ENCODE data around the gene JAM2.
A peak's percentile ranks its signal among the peaks of the same experiment; 100 is the strongest.

Gene JAM2

DNA sequence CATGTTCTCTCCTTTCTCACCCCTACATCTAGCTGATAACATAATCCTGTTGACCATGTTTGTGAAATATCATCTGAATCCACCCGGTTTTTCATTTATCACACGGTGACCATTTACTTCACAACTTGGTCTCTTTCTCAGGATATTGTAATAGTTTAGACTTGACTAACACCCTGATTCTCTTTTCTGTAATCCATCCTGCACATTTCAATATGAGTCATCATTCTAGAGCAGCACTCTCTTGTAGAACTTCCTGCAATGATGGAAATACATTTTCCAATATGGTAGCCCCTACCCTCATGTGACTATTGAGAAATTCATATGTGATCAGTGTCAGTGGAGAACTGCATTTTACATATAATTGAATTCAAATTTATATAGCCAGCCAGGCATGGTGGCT is 2.3 kb upstream of the JAM2 start:
- TF ChIP-seq TEAD4 (IDR thresholded peaks at IDR 0.05) = no peak
- no peak for TF ChIP-seq CREB1 (IDR thresholded peaks at IDR 0.05; ENCODE audit: low read depth)
- TF ChIP-seq EGR1 (IDR thresholded peaks at IDR 0.05) = no peak
- TF ChIP-seq EP300 (IDR thresholded peaks at IDR 0.05; ENCODE audit: borderline replicate concordance) = no peak
- no peak for TF ChIP-seq FOXM1 (IDR thresholded peaks at IDR 0.05; ENCODE audit: borderline replicate concordance, low read depth)
- TF ChIP-seq, protein P1, sequence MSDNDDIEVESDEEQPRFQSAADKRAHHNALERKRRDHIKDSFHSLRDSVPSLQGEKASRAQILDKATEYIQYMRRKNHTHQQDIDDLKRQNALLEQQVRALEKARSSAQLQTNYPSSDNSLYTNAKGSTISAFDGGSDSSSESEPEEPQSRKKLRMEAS (IDR thresholded peaks at IDR 0.05) = no peak
- TF ChIP-seq CEBPB (IDR thresholded peaks at IDR 0.05) = no peak
- no peak for TF ChIP-seq NFIC (IDR thresholded peaks at IDR 0.05)
- TF ChIP-seq, protein P2, sequence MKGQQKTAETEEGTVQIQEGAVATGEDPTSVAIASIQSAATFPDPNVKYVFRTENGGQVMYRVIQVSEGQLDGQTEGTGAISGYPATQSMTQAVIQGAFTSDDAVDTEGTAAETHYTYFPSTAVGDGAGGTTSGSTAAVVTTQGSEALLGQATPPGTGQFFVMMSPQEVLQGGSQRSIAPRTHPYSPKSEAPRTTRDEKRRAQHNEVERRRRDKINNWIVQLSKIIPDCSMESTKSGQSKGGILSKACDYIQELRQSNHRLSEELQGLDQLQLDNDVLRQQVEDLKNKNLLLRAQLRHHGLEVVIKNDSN (IDR thresholded peaks at IDR 0.05) = no peak
- no peak for TF ChIP-seq TCF12 (IDR thresholded peaks at IDR 0.05; ENCODE audit: low read depth)
- TF ChIP-seq, protein P3, sequence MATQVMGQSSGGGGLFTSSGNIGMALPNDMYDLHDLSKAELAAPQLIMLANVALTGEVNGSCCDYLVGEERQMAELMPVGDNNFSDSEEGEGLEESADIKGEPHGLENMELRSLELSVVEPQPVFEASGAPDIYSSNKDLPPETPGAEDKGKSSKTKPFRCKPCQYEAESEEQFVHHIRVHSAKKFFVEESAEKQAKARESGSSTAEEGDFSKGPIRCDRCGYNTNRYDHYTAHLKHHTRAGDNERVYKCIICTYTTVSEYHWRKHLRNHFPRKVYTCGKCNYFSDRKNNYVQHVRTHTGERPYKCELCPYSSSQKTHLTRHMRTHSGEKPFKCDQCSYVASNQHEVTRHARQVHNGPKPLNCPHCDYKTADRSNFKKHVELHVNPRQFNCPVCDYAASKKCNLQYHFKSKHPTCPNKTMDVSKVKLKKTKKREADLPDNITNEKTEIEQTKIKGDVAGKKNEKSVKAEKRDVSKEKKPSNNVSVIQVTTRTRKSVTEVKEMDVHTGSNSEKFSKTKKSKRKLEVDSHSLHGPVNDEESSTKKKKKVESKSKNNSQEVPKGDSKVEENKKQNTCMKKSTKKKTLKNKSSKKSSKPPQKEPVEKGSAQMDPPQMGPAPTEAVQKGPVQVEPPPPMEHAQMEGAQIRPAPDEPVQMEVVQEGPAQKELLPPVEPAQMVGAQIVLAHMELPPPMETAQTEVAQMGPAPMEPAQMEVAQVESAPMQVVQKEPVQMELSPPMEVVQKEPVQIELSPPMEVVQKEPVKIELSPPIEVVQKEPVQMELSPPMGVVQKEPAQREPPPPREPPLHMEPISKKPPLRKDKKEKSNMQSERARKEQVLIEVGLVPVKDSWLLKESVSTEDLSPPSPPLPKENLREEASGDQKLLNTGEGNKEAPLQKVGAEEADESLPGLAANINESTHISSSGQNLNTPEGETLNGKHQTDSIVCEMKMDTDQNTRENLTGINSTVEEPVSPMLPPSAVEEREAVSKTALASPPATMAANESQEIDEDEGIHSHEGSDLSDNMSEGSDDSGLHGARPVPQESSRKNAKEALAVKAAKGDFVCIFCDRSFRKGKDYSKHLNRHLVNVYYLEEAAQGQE (IDR thresholded peaks at IDR 0.05; ENCODE audit: low read depth) = no peak
- no peak for TF ChIP-seq YY1 (IDR thresholded peaks at IDR 0.05; ENCODE audit: low read depth)
- TF ChIP-seq ZBTB7A (IDR thresholded peaks at IDR 0.05; ENCODE audit: low read depth) = no peak
- TF ChIP-seq TAF1 (IDR thresholded peaks at IDR 0.05; ENCODE audit: low read depth) = no peak
- no peak for TF ChIP-seq RAD21 (IDR thresholded peaks at IDR 0.05; ENCODE audit: low read depth)

DNA sequence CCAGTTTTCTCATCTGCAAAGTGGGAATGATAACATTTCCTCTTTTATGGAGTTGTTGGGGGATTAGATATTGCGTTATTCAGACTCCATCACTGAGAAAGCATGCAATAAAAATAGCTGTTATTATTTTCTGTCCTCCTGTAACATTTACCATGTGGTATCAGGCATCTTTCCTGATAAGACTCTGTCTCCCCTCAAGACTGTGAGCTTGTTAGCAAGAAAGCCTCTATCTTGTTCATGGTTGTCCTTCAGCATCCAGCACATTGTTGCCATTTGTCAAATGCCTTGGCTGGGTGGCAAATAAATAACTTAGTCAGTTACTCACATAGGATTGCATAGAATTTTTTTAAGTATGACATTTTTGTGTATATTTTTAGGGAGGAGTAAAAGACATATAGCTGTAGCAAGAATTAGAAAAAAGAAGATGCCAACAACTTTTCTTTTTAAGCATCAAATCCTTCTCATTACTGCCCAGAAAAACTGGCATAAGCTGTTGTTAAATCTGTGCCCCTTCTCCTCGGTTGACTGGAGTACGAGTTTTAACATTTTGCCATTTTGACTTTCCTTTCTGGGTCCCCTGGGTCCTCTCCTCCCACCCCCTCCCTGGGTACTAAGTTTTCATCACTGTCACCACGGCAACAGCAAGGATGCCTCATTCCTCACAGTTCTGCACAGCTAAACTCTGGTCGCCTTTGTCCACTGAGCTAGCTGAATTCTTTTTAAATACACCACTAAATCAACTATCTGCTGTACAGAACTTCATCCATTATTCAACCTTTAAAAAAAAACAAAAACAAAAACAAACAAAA is 1.0 kb upstream of the JAM2 start:
- TF ChIP-seq ZBTB7A (IDR thresholded peaks at IDR 0.05; ENCODE audit: low read depth) = no peak
- TF ChIP-seq EP300 (IDR thresholded peaks at IDR 0.05; ENCODE audit: borderline replicate concordance) = no peak
- TF ChIP-seq CEBPB (IDR thresholded peaks at IDR 0.05) = no peak
- TF ChIP-seq, protein P1 (IDR thresholded peaks at IDR 0.05) = no peak
- TF ChIP-seq, protein P2 (IDR thresholded peaks at IDR 0.05) = no peak
- TF ChIP-seq, protein P3 (IDR thresholded peaks at IDR 0.05; ENCODE audit: low read depth) = no peak
- TF ChIP-seq YY1 (IDR thresholded peaks at IDR 0.05; ENCODE audit: low read depth) = no peak
- TF ChIP-seq TAF1 (IDR thresholded peaks at IDR 0.05; ENCODE audit: low read depth) = no peak
- TF ChIP-seq CREB1 (IDR thresholded peaks at IDR 0.05; ENCODE audit: low read depth) = no peak
- no peak for TF ChIP-seq FOXM1 (IDR thresholded peaks at IDR 0.05; ENCODE audit: borderline replicate concordance, low read depth)
- no peak for TF ChIP-seq NFIC (IDR thresholded peaks at IDR 0.05)
- no peak for TF ChIP-seq RAD21 (IDR thresholded peaks at IDR 0.05; ENCODE audit: low read depth)

DNA sequence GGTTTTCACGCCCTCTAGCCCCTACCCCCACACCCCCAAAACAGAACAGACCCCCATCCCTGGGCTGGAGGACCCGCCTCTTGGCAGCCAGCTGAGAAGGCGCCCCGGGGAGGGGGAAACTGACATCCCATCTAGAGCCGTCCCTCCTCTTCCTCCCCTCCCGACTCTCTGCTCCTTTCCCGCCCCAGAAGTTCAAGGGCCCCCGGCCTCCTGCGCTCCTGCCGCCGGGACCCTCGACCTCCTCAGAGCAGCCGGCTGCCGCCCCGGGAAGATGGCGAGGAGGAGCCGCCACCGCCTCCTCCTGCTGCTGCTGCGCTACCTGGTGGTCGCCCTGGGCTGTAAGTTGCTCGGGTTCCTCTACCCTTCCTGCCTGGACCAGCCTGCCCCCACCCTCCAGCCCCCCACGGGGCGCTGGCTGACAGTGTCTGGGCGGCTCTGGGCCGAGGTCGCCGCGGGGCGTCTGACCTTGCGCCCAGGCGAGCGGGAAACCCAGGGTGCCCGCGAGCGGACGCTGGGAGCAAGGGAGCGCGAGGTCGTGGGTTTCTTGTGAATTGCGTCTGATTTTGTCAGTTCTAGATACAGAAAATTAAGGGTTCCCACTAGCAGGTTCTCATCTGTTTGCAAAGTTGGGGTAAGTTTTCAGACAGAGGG is 618 bp downstream of the JAM2 start:
- TF ChIP-seq, protein P1 (IDR thresholded peaks at IDR 0.05) = peak; percentile 67
- TF ChIP-seq RAD21 (IDR thresholded peaks at IDR 0.05; ENCODE audit: low read depth) = no peak

DNA sequence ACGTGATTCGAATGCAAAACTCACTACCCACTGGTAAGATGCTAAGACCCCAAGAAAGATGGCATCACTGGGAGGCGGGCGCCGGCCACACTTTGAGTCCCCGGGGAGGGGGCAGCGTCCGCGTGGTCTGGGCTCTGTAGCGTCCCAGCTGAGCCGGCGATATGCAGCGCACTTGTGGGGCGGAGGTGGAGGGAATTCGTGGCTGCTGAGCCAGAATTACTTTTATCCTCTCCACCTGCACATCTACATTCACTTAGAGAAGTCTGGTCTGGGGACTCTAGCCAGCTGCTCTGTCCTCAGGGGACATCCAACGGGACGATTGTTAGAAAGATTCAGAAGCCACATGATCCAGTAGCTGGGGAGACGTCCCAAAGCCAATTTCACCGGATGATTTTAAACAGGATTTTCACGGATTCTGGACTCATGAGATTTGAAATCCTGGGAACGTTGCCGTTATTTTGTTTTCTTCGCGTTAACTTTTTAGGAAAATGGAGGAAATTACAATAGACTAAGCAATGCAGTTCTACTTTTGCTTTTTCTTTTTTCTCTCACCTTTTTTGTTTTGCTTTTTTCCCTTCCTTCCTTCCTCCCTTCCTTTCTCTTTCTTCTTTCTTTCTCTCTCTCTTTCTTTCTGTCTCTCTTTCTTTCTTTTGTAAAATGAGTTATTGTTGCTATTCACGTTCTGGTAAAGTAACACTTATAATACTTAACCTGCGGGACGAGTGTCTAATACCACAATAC is 1.3 kb downstream of the JAM2 start:
- TF ChIP-seq CREB1 (IDR thresholded peaks at IDR 0.05; ENCODE audit: low read depth) = no peak
- TF ChIP-seq, protein P2 (IDR thresholded peaks at IDR 0.05) = no peak
- TF ChIP-seq YY1 (IDR thresholded peaks at IDR 0.05; ENCODE audit: low read depth) = no peak
- TF ChIP-seq TCF12 (IDR thresholded peaks at IDR 0.05; ENCODE audit: low read depth) = no peak
- TF ChIP-seq EP300 (IDR thresholded peaks at IDR 0.05; ENCODE audit: borderline replicate concordance) = no peak
- TF ChIP-seq EGR1 (IDR thresholded peaks at IDR 0.05) = no peak
- no peak for TF ChIP-seq CEBPB (IDR thresholded peaks at IDR 0.05)
- no peak for TF ChIP-seq RAD21 (IDR thresholded peaks at IDR 0.05; ENCODE audit: low read depth)
- TF ChIP-seq TAF1 (IDR thresholded peaks at IDR 0.05; ENCODE audit: low read depth) = no peak
- TF ChIP-seq FOXM1 (IDR thresholded peaks at IDR 0.05; ENCODE audit: borderline replicate concordance, low read depth) = no peak
- TF ChIP-seq, protein P1 (IDR thresholded peaks at IDR 0.05) = no peak
- no peak for TF ChIP-seq ZBTB7A (IDR thresholded peaks at IDR 0.05; ENCODE audit: low read depth)
- no peak for TF ChIP-seq NFIC (IDR thresholded peaks at IDR 0.05)
- TF ChIP-seq, protein P3 (IDR thresholded peaks at IDR 0.05; ENCODE audit: low read depth) = no peak

Measured in Ishikawa (cell line).